PC-3 (cell line): ENCODE results near the gene SMC1B. TPM values are rescaled to one million over a fixed set of nuclear protein-coding genes. Genes with fewer than 3 reads are reported as not detected.
"Not testable (repeated sequence)": the region's sequence is repeated elsewhere in the genome, so short reads cannot be mapped to it uniquely, and the experiment has no call there.

Source experiments
- ATAC-seq: fragments of 200-7000 bp; cut with Tn5 transposase; 2 replicates; pipeline ENCODE4 v1.9.1; 2020; ENCODE audit warnings: mild to moderate bottlenecking, moderate library complexity
- BruUV-seq: library from RNA; stranded (reverse); fragments of 400-500 nt; replicated peaks from 2 replicates; lab custom pipeline; 2021; lab: Mats Ljungman, UMichigan
- CTCF ChIA-PET: fragments of 300-600 bp; sonication (Branson Sonifier 250); formaldehyde crosslinking; loops from one replicate; lab custom pipeline; 2022; ENCODE audit warnings: antibody characterized with exemption; lab: Charles Lee
- POLR2A ChIA-PET: fragments of 300-600 bp; sonication (Branson Sonifier 250); formaldehyde crosslinking; loops from one replicate; lab custom pipeline; 2022; ENCODE audit warnings: antibody characterized with exemption; ENCODE audit not compliant: unreplicated experiment; lab: Charles Lee
- DNase-seq: peaks from one replicate; pipeline ENCODE4 v3.0.0-alpha.2; 2015
- H2AFZ ChIP-seq: fragments of 300-600 bp; sonication (generic); 2 replicates; pipeline ENCODE4 v1.6.0; 2016; ENCODE audit warnings: antibody characterized with exemption, low read length
- H3F3A ChIP-seq: fragments of 300-600 bp; sonication (generic); one replicate; pipeline ENCODE4 v1.6.0; 2017; ENCODE audit warnings: antibody characterized with exemption, low read length, control low read depth, mild to moderate bottlenecking; ENCODE audit not compliant: unreplicated experiment
- H3K27ac ChIP-seq: fragments of 300-600 bp; sonication (generic); 2 replicates; pipeline ENCODE4 v1.5.1; 2016; ENCODE audit warnings: mild to moderate bottlenecking, low read length
- H3K27me3 ChIP-seq: fragments of 300-600 bp; sonication (generic); 2 replicates; pipeline ENCODE4 v1.6.1; 2016; ENCODE audit warnings: low read length, mixed read lengths
- H3K36me3 ChIP-seq: fragments of 300-600 bp; sonication (generic); 2 replicates; pipeline ENCODE4 v1.6.1; 2016; ENCODE audit warnings: low read depth, mixed run types, low read length, mixed read lengths
- H3K4me1 ChIP-seq: fragments of 300-600 bp; sonication (generic); 2 replicates; pipeline ENCODE4 v1.5.1; 2016; ENCODE audit warnings: low read length; ENCODE audit not compliant: insufficient read depth
- H3K4me2 ChIP-seq: fragments of 300-600 bp; sonication (generic); 2 replicates; pipeline ENCODE4 v1.6.0; 2016; ENCODE audit warnings: low read length
- H3K4me3 ChIP-seq: fragments of 300-600 bp; sonication (generic); 2 replicates; pipeline ENCODE4 v1.5.1; 2016; ENCODE audit warnings: mild to moderate bottlenecking, low read length, mixed read lengths
- H3K79me2 ChIP-seq: fragments of 300-600 bp; sonication (generic); 2 replicates; pipeline ENCODE4 v1.6.1; 2017; ENCODE audit warnings: low read length, mixed read lengths
- H3K9ac ChIP-seq: fragments of 300-600 bp; sonication (generic); 2 replicates; pipeline ENCODE4 v1.6.0; 2016; ENCODE audit warnings: mild to moderate bottlenecking, low read length
- H3K9me2 ChIP-seq: fragments of 300-600 bp; sonication (generic); replicated peaks from 2 replicates; pipeline ENCODE4 v1.6.1; 2016; ENCODE audit warnings: mixed run types, low read length, mixed read lengths
- H3K9me3 ChIP-seq: fragments of 300-600 bp; sonication (generic); 2 replicates; pipeline ENCODE4 v1.6.1; 2016; ENCODE audit warnings: low read length, mixed read lengths
- H4K20me1 ChIP-seq: fragments of 300-600 bp; sonication (generic); 2 replicates; pipeline ENCODE4 v1.6.1; 2016; ENCODE audit warnings: low read length, mixed read lengths
- CTCF ChIP-seq: fragments of 300-600 bp; sonication (generic); conservative IDR thresholded peaks from 2 replicates; pipeline ENCODE4 v1.5.1; 2017; ENCODE audit warnings: antibody characterized with exemption, low read depth, mild to moderate bottlenecking, low read length
- EZH2 ChIP-seq: fragments of 300-600 bp; sonication (generic); IDR thresholded peaks from one replicate; pipeline ENCODE4 v1.6.1; 2017; ENCODE audit warnings: antibody characterized with exemption, mild to moderate bottlenecking, low read length; ENCODE audit not compliant: unreplicated experiment
- EZH2phosphoT487 ChIP-seq: fragments of 300-600 bp; sonication (generic); IDR thresholded peaks from 2 replicates; pipeline ENCODE4 v1.6.1; 2018; ENCODE audit warnings: mild to moderate bottlenecking, antibody characterized with exemption, low read length, borderline replicate concordance
- intact Hi-C: fragments of 100-400 bp; cut with micrococcal nuclease; formaldehyde crosslinking; loops from 2 replicates; pipeline ENCODE4 v1.9.0; 2023
- total RNA-seq: library from RNA; depleted of rRNA; stranded (reverse); fragments of >200 nt; gene quantifications from 2 replicates; pipeline ENCODE4 v1.2.3, GENCODE V29; 2014

Gene SMC1B
- total RNA-seq, 1 experiment from 2014 or later, result 0.04 TPM

DNA sequence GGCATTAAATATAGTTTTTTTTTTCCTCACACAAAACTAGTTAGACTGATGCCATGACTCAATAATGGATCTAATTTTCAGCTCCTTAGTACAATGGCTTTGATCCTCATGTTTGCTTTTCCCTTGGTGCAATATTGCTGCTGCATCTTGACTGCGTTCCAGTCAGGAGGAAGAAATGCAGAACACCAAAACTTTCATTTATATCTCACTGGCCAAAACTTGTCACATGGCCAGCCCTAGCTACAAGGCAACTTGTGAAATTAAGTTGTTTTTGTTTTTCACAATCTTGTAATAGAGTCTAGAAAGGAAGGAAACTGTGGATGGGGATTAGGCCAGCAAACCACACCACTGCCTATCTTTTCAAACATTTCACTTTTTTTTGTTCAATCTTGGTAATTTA is 36.7 kb downstream of the SMC1B start:
- POLR2A ChIA-PET, result no interaction called here
- H3K9me3 ChIP-seq, result no peaks in the 10 kb centered on the region
- no TSS peak for BruUV-seq
- H3F3A ChIP-seq, result no peaks in the 10 kb centered on the region
- H2AFZ ChIP-seq, result no peak overlapping the region
- no peak for DNase-seq
- no peaks in the 10 kb centered on the region for H3K36me3 ChIP-seq
- intact Hi-C loops, result no loop called here
- H3K4me3 ChIP-seq, result no peak overlapping the region
- H3K9ac ChIP-seq, result no peak overlapping the region
- no peaks in the 10 kb centered on the region for H3K79me2 ChIP-seq
- TF ChIP-seq CTCF (no peak), EZH2 (no peak), EZH2phosphoT487 (no peak)
- no peak for ATAC-seq
- H3K4me1 ChIP-seq, result no peaks in the 10 kb centered on the region
- H3K27me3 ChIP-seq, result no peaks in the 10 kb centered on the region
- H4K20me1 ChIP-seq, result no peaks in the 10 kb centered on the region
- no peak overlapping the region for H3K27ac ChIP-seq
- no peaks in the 10 kb centered on the region for H3K9me2 ChIP-seq
- no peak overlapping the region for H3K4me2 ChIP-seq
- CTCF ChIA-PET, result no interaction called here

DNA sequence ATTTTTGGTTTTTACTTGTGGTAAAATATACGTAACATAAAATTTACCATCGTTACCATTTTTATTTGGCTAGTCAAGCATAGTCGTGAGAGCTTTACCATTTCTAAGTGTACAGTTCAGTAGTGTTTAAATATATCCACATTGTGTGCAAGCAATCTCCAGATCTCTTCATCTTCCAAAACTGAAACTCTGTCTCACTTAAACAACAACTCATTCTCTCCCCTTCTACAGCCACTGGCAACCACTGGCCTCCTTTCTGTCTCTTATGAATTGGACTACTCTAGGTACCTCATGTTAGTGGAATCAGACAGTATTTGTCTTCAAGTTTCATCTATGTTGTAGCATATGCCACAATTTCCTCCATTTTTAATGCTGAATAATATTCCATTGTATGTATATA is 37.4 kb downstream of the SMC1B start:
- ATAC-seq, result no peak
- Histone ChIP-seq H3K79me2 (no peaks in the 10 kb centered on the region), H3K36me3 (no peaks in the 10 kb centered on the region), H3K9ac (no peak overlapping the region), H3K4me1 (no peaks in the 10 kb centered on the region), H3K4me2 (no peak overlapping the region), H4K20me1 (no peaks in the 10 kb centered on the region), H3K27ac (no peak overlapping the region), H3K4me3 (no peak overlapping the region), H2AFZ (no peak overlapping the region), H3K9me2 (no peaks in the 10 kb centered on the region), H3K9me3 (no peaks in the 10 kb centered on the region), H3K27me3 (no peaks in the 10 kb centered on the region), H3F3A (no peaks in the 10 kb centered on the region)
- BruUV-seq, result no TSS peak
- TF ChIP-seq CTCF (no peak), EZH2 (no peak), EZH2phosphoT487 (no peak)
- DNase-seq, result no peak
- intact Hi-C loops, result no loop called here
- CTCF ChIA-PET, result no interaction called here
- POLR2A ChIA-PET, result no interaction called here

DNA sequence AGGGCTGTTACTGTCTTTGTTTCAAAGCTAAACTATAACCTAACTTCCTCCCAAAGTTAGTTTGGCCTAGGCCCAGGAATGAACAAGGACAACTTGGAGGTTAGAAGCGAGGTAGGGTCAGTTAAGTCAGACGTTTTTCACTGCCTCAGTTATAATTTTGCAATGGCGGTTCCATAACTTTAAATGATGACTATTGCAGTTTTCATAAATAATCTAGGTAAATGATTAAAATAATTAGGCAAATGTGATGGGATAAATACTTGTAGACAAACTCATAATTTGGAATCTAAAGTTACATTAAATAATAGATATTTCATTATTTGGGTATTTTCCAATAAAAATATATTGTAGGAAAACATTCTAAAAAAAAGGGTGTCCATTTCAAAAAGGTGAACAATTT is 39.8 kb downstream of the SMC1B start:
- H3K4me2 ChIP-seq, CTCF ChIA-PET, H3K36me3 ChIP-seq, H3K4me3 ChIP-seq, H3K27ac ChIP-seq, H3K9ac ChIP-seq, H3K79me2 ChIP-seq, H2AFZ ChIP-seq, H3K27me3 ChIP-seq, H3K9me3 ChIP-seq, DNase-seq, POLR2A ChIA-PET, BruUV-seq, H4K20me1 ChIP-seq, H3K4me1 ChIP-seq, ATAC-seq, intact Hi-C loops, H3F3A ChIP-seq, H3K9me2 ChIP-seq: not testable (repeated sequence)
